ENCODE data around the gene NT5DC3.
A peak's percentile ranks its signal among the peaks of the same experiment; 100 is the strongest.

The NT5DC3 gene

DNA sequence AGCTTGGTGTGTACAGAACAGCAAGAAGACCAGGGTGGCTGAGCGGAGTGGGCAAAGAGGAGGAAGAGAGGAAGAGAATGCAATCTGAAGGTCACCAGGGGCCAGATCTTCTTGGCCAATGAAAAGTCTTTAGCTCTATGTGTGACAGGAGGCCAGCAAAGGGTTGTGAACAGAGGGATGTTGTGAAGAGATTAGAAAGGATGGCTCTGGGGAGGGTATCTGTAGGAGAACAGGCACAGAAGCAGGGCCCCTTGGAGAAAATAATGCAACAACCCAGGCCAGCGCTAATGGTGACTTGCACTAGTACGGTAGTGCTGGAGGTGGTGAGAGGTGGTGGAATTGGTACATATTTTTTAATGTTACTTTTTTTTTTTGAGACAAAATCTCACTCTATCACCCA lies 97.2 kb downstream of the NT5DC3 start:
- DNase-seq: no peak

DNA sequence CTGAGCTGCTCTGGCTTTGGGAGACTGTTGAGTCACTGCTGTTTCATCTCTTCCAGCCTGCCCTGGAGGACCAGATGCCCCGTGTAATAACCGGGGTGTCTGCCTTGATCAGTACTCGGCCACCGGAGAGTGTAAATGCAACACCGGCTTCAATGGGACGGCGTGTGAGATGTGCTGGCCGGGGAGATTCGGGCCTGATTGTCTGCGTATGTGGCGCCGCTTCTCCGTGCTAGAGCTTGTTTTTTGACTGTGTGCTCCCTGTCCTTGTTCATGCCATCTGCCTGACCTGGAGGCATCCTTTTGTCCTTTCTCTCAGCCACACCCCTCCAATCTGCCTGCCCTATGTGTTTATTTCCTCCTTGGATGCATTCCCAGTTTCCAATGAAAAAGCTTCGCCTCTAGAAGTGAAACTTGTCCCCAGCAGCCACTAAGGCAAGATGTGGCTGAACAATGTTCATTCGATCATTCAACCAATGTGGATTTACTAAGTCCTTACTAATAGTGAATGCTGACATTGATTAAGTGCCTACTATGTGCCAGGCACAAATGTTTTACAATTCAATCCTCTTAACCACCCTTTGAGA lies 98.6 kb downstream of the NT5DC3 start:
- peak; percentile 78 for DNase-seq

DNA sequence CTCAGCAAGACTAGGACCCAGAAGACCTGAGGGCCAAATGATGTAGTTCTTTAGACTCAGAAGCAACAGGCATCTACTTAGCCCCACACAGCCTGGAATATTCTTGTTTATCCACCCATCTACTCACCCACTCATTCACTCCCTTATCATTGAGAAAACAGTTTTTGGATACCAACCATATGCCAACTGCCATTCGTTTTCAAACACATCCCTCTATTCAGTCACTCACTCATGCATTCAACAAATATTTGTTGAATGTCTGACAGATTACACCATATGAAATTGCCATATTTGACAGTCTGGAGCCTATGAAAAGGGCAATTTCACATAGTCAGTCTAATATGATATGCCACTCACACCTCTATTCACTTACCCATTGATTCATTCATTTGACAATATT lies 103.2 kb downstream of the NT5DC3 start:
- no peak for DNase-seq

DNA sequence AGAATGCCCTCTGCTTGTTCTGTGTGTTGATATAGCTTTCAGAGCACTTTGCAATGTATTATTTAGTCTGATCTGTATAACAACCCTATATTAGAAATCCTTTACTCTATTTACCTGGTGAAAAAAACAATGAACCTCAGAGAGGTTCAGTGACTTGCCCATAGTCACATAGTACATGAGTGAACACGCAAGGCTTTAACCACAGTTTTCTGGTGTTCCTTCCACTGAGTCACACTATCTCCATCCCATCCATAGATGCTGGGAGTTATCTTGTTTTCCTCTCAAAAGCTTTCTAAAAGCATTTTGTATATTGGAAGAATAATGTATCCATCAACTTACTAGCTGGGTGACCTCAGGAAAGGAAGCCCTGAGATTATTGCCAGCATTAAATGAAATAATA lies 104.5 kb downstream of the NT5DC3 start:
- DNase-seq: no peak

DNA sequence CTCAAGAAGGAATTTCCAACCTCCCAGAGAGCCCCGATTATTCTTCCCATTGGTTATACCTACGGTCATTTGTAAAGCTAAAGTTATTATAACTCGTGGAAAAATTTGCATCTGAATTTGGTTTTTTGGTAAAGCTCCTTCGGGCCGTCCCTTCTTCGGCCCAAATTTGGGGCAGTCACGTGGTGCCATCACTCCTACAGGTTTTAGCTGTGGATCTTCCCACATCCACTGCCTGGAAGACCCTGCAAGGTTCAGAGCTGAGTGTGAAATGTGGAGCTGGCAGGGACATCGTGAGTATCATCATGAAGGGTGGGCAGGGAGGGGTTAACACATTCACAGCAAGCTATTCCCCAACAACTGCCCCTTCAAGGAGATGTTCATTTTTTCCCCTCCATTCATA lies 105.7 kb downstream of the NT5DC3 start:
- DNase-seq: no peak

DNA sequence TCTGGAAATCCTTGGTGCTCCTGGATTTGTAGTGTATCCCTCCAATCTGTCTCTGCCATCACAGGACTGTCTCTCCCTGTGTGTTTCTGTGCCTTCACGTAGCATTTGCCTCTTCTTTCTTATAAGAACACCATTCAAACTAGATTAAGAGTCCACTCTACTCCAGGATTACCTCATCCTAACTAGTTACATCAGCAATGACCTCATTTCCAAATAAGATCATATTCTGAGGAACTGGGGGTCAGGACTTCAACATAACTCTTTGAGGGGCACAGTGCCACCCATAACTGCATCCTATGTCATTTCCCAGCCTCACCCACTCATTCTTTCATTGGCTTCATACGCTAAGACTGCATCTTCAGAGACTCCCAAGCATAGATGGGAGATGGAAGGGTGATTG lies 106.2 kb downstream of the NT5DC3 start:
- no peak for DNase-seq

DNA sequence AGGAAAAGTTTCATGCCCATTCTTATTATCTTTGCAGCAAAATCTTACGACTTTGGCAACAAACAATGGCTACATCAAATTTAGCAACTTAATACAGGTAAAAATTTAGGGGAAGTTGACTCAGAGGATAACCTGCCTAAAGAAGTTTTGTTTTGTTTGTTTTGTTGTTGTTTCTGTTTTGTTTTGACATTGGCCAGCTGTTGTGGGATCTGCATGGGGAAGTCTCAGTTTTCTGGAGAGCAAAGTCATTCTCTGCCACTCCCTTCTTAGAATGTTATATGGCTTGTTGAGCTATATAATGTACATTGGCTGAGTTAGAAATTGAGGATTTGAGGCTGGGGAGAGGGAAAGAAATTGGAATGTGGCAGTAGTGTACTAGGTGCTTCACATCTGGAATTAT lies 109.5 kb downstream of the NT5DC3 start:
- no peak for DNase-seq

DNA sequence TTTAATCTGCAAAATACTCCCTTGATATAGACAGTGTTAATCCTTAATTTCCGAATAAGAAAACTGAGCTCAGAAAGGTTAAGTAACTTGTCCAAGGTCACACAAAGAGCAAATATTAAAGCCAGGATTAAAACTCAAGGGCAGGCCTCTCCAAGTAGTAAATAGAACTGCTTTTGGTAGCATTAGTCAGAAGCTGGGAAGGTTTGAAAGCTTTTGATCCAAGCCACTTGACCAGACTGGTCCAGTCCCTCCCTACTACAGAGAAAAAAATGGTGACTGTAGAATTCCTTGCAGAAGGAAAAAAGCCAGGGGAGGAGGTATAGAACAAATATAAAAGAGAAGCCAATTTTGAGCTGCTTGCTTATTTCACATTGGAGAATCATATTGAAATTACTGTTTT lies 111.5 kb downstream of the NT5DC3 start:
- DNase-seq: no peak

DNA sequence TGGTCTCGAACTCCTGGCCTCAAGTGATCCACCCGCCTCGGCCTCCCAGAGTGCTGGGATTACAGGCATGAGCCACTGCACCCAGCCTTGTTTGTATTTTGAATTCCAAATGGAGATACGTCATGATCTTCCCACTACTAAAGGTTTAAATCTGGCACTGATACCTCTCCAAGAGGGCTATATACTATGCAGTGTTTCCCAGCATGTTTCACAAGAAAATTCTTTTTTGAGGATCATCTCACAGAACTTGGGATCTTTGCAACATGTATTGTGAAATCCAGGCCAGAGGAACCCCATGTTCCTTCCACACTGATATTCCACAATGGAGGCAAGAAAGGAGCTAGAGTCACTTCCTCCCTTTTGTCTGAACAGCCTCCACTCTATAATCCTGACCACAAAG lies 112.7 kb downstream of the NT5DC3 start:
- no peak for DNase-seq

DNA sequence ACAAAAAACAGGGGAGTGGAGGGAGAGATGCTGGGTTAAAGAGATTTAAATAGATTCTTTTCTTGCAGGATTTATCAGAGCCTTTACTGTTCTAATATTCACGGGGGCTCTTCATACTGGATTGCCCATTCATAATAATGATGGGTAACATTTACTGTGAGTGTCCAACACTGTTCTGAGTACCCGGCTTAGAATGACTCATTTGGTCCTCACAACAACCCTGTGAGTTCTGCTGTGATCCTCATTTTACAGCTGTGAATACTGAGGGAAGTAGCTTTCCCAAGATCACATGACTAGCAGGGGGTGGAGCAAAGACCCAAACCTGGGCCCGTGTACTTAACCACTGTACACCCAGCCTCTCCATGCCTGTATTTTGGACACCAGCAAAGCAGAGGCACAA lies 113.4 kb downstream of the NT5DC3 start:
- DNase-seq: no peak

DNA sequence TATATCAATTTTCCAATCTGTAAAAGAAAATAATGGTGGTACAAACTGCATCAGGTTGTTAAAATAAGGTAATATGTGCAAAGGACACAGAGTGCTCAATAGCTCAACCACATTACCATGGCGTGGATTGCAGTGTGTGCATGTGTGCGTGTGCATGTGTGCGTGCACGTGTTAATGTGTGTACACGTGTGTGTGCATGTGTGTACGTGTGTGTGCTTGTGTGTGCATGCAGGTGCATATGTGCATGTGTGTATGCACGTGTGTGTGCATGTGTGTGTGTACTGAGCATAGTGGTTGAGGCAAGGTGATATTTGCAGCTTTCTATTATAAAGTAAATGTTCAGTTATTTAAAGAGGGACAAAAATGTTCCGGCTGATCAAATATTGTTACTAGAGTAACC lies 115.6 kb downstream of the NT5DC3 start:
- DNase-seq: no peak
